ENCODE results near the gene GPC5. TPM values are rescaled to one million over a fixed set of nuclear protein-coding genes. Genes with fewer than 3 reads are reported as not detected.

The GPC5 gene
- total and polyA plus RNA-seq, 2 of the 13 experiments (the other 11 are each of a cell fraction or from before 2014, with no cell fraction given), result 0.02 to 0.07 TPM

DNA sequence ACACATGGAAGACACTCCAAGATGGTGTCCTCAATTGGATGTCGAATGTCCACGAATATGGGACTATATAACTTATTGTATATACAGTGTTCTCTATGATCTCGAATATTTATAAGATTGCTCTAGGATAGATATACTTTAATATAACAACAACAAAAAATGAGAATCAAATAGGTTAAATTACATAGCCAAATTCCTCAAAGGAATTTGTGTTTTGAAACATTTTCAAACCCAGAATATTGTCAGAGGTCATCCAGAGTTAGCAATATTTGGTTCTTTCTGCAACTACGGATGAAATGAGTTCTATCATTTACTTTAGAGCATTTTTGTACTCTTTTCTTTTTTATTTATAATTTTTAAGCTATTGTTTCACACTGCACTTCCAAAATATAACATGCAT lies 857.8 kb downstream of the GPC5 start (continued):
- TF ChIP-seq NFYC (CRISPR knock-in tag; IDR thresholded peaks at IDR 0.05) (no peak), ELF3 (CRISPR knock-in tag; IDR thresholded peaks at IDR 0.05) (no peak), KLF12 (CRISPR knock-in tag; IDR thresholded peaks at IDR 0.05; ENCODE audit: borderline replicate concordance) (no peak), ETV6 (CRISPR knock-in tag; conservative IDR thresholded peaks at IDR 0.05) (no peak)

DNA sequence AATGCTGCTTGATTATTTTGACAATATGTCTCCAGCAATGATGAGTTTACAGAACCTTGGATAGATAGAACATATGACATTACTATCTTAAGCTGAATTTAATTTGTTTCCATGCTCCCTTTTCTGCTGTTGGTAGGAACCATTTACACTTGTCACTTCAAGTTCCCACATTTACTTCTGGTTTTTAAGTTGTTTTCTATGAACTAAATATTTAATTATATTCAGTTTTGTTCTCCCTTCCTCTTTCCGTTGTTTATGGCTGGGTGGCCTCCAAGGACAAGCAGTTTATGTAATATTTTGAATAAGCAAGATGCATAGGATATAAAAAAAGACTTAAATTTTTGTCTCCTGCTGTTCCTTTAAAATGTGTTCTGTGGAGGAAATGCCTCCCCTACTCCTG lies 860.6 kb downstream of the GPC5 start:
- no peak for FAIRE-seq

More for the DNA sequence above, 860.6 kb downstream of the GPC5 start:
- no peak for DNase-seq (ENCODE audit: low spot score)
- Histone ChIP-seq H3K79me2 (ENCODE audit: insufficient read depth, low read length) (no peaks in the 10 kb centered on the region), H3K27me3 (ENCODE audit: control insufficient read depth in 1 of 2, insufficient read depth in 2 of 2, low read length in 2 of 2) (no peaks in the 10 kb centered on the region), H3K9me3 (ENCODE audit: low read length) (no peaks in the 10 kb centered on the region), H4K20me1 (ENCODE audit: insufficient read depth, low read length) (no peaks in the 10 kb centered on the region), H2AFZ (ENCODE audit: low read length) (no peak overlapping the region), H3K4me2 (ENCODE audit: low read depth, low read length) (no peak overlapping the region), H3K27ac (ENCODE audit: extremely low read length, insufficient read depth, low read length) (no peak overlapping the region), H3K4me3 (replicated peaks in 1 of 3; ENCODE audit: insufficient read depth in 1 of 3, low read depth in 2 of 3, low read length in 3 of 3) (no peak overlapping the region), H3K36me3 (replicated peaks in 1 of 2; ENCODE audit: control insufficient read depth in 1 of 2, insufficient read depth in 2 of 2, low read length in 2 of 2) (no peaks in the 10 kb centered on the region), H3K9ac (ENCODE audit: insufficient read depth, low read depth, low read length) (no peak overlapping the region), H3K4me1 (ENCODE audit: insufficient read depth, low read length) (no peaks in the 10 kb centered on the region)
- 0% methylated on average over 1 of the region's 1 CpG for WGBS (ENCODE audit: low lambda C conversion rate)
- TF ChIP-seq ZC3H13 (CRISPR knock-in tag; IDR thresholded peaks at IDR 0.05) (no peak), KMT2B (CRISPR knock-in tag; IDR thresholded peaks at IDR 0.05) (no peak), ZNF331 (CRISPR knock-in tag; IDR thresholded peaks at IDR 0.05) (no peak), NFATC3 (CRISPR knock-in tag; IDR thresholded peaks at IDR 0.05) (no peak), HES4 (CRISPR knock-in tag; IDR thresholded peaks at IDR 0.05; ENCODE audit: borderline replicate concordance) (no peak), NR2F2 (IDR thresholded peaks at IDR 0.05; ENCODE audit: borderline replicate concordance, low read depth) (no peak), RXRB (CRISPR knock-in tag; IDR thresholded peaks at IDR 0.05; ENCODE audit: borderline replicate concordance) (no peak), CBX2 (IDR thresholded peaks at IDR 0.05; ENCODE audit: low read depth, low read length) (no peak), CBX2 (CRISPR knock-in tag; IDR thresholded peaks at IDR 0.05; ENCODE audit: low read depth) (no peak), ZBTB8A (CRISPR knock-in tag; IDR thresholded peaks at IDR 0.05; ENCODE audit: borderline replicate concordance, low read depth) (no peak)
- TF ChIP-seq, protein P1, sequence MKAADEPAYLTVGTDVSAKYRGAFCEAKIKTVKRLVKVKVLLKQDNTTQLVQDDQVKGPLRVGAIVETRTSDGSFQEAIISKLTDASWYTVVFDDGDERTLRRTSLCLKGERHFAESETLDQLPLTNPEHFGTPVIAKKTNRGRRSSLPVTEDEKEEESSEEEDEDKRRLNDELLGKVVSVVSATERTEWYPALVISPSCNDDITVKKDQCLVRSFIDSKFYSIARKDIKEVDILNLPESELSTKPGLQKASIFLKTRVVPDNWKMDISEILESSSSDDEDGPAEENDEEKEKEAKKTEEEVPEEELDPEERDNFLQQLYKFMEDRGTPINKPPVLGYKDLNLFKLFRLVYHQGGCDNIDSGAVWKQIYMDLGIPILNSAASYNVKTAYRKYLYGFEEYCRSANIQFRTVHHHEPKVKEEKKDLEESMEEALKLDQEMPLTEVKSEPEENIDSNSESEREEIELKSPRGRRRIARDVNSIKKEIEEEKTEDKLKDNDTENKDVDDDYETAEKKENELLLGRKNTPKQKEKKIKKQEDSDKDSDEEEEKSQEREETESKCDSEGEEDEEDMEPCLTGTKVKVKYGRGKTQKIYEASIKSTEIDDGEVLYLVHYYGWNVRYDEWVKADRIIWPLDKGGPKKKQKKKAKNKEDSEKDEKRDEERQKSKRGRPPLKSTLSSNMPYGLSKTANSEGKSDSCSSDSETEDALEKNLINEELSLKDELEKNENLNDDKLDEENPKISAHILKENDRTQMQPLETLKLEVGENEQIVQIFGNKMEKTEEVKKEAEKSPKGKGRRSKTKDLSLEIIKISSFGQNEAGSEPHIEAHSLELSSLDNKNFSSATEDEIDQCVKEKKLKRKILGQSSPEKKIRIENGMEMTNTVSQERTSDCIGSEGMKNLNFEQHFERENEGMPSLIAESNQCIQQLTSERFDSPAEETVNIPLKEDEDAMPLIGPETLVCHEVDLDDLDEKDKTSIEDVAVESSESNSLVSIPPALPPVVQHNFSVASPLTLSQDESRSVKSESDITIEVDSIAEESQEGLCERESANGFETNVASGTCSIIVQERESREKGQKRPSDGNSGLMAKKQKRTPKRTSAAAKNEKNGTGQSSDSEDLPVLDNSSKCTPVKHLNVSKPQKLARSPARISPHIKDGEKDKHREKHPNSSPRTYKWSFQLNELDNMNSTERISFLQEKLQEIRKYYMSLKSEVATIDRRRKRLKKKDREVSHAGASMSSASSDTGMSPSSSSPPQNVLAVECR (CRISPR knock-in tag; IDR thresholded peaks at IDR 0.05; ENCODE audit: borderline replicate concordance), result no peak
- TF ChIP-seq, protein P2, sequence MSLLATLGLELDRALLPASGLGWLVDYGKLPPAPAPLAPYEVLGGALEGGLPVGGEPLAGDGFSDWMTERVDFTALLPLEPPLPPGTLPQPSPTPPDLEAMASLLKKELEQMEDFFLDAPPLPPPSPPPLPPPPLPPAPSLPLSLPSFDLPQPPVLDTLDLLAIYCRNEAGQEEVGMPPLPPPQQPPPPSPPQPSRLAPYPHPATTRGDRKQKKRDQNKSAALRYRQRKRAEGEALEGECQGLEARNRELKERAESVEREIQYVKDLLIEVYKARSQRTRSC (CRISPR knock-in tag; IDR thresholded peaks at IDR 0.05; ENCODE audit: low read depth), result no peak
- TF ChIP-seq, protein P3, sequence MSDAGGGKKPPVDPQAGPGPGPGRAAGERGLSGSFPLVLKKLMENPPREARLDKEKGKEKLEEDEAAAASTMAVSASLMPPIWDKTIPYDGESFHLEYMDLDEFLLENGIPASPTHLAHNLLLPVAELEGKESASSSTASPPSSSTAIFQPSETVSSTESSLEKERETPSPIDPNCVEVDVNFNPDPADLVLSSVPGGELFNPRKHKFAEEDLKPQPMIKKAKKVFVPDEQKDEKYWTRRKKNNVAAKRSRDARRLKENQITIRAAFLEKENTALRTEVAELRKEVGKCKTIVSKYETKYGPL (CRISPR knock-in tag; IDR thresholded peaks at IDR 0.05), result no peak
- intact Hi-C loops (cut with micrococcal nuclease; ENCODE audit: unreplicated experiment), result no loop called here
- in situ Hi-C loops (cut with HindIII; ENCODE audit: extremely low pct_ligation_motif_present, low pct_unique_long_range_greater_than_20kb), result no loop called here
- ATAC-seq, result no peak
- ChIA-PET POLR2A (no interaction called here), CTCF (ENCODE audit: low intra/inter-chr PET ratio, low total read pairs) (no interaction called here)
- BruUV-seq (replicated peaks), result no TSS peak

Measured in HepG2 (cell line).